ENCODE results near the gene MAP3K1. TPM values are rescaled to one million over a fixed set of nuclear protein-coding genes. Genes with fewer than 3 reads are reported as not detected.

The MAP3K1 gene
- total RNA-seq (10 to 100 TPM; 10.1 to 15.4 TPM), polyA plus RNA-seq (1 to 10 TPM; 2.4 to 3.3 TPM)

GRCh38 chr5:56814963-56815657 lies at the start of gene MAP3K1:
TSS of gene MAP3K1 (plus strand) at chr5:56815549. CDS start at chr5:56815574, 25 bp downstream.
- peak within 1 kb of the TSS; percentile 79 to 99 (median 95) for H3K4me3 ChIP-seq (ENCODE audit: low read depth in 1 of 3, low read length in 3 of 3)
- WGBS, result under 1% methylated on average over 87 of the region's 87 CpGs
- peaks cover 0 to 22% (median 10%) of the 10 kb centered on the region in 4 donors for H3K4me1 ChIP-seq (ENCODE audit: control insufficient read depth in 4 of 4, insufficient read depth in 4 of 4, low read length in 3 of 4)
- H3K9me3 ChIP-seq (ENCODE audit: control insufficient read depth in 4 of 4, low read length in 3 of 4), result no peaks in the 10 kb centered on the region
- TF ChIP-seq JUND (IDR thresholded peaks at IDR 0.05) (no peak), YY1 (IDR thresholded peaks at IDR 0.05) (peak; percentile 86), FOXA1 (IDR thresholded peaks at IDR 0.05) (no peak), RXRA (IDR thresholded peaks at IDR 0.05) (no peak), FOXA2 (IDR thresholded peaks at IDR 0.05) (no peak), SP1 (IDR thresholded peaks at IDR 0.05) (no peak), REST (IDR thresholded peaks at IDR 0.05) (peak; percentile 77), ZBTB33 (IDR thresholded peaks at IDR 0.05) (no peak), NR2F2 (IDR thresholded peaks at IDR 0.05) (no peak), ATF3 (IDR thresholded peaks at IDR 0.05) (no peak), GABPA (IDR thresholded peaks at IDR 0.05 in 1 of 2, conservative IDR thresholded peaks at IDR 0.05 in 1 of 2) (no peak), RAD21 (IDR thresholded peaks at IDR 0.05) (no peak), HNF4G (IDR thresholded peaks at IDR 0.05) (no peak), HNF4A (conservative IDR thresholded peaks at IDR 0.05) (peak in 1 of 2 donors; percentile 3), TAF1 (conservative IDR thresholded peaks at IDR 0.05) (peak; percentile 28), CTCF (IDR thresholded peaks at IDR 0.05; ENCODE audit: low read depth, low read length, missing input control) (no peak), EGR1 (IDR thresholded peaks at IDR 0.05; ENCODE audit: low read depth in 2 of 2) (peak; percentile 83 to 93), MAX (IDR thresholded peaks at IDR 0.05) (no peak)
- peak; percentile 89 for DNase-seq (ENCODE audit: low spot score)
- H3K27me3 ChIP-seq (ENCODE audit: control insufficient read depth in 4 of 4, insufficient read depth in 4 of 4, low read length in 3 of 4), result no peaks in the 10 kb centered on the region
- no peaks in the 10 kb centered on the region for H3K36me3 ChIP-seq (ENCODE audit: control insufficient read depth in 4 of 4, insufficient read depth in 3 of 4, low read depth in 1 of 4, low read length in 3 of 4)
- peak within 1 kb of the TSS; percentile 94 to 96 for H3K27ac ChIP-seq (ENCODE audit: low read depth in 1 of 2, low read length in 2 of 2)
- peak within 1 kb of the TSS; percentile 83 to 94 for H3K9ac ChIP-seq (ENCODE audit: low read depth in 1 of 2, low read length in 2 of 2)
